Suprapubic skin (tissue), 4 donors: ENCODE data around the gene CAVIN2. TPM values are rescaled to one million over a fixed set of nuclear protein-coding genes. Genes with fewer than 3 reads are reported as not detected.

Experiments used
- DNase-seq, 2 donors: peaks; one replicate each; pipeline ENCODE4 v3.0.0-alpha.2; 2019; ENCODE audit warnings: low spot score in 2 of 2
- H3K27ac ChIP-seq: fragments of 200-600 bp; sonication (generic); one replicate; pipeline ENCODE4 v1.5.1; 2019
- H3K27me3 ChIP-seq: fragments of 200-600 bp; sonication (generic); one replicate; pipeline ENCODE4 v1.5.1; 2019
- H3K36me3 ChIP-seq: fragments of 200-600 bp; sonication (generic); one replicate; pipeline ENCODE4 v1.5.1; 2019
- H3K4me1 ChIP-seq: fragments of 200-600 bp; sonication (generic); one replicate; pipeline ENCODE4 v1.5.1; 2019
- H3K4me3 ChIP-seq: fragments of 200-600 bp; sonication (generic); one replicate; pipeline ENCODE4 v1.5.1; 2019; ENCODE audit warnings: mild to moderate bottlenecking
- H3K9me3 ChIP-seq: fragments of 200-600 bp; sonication (generic); one replicate; pipeline ENCODE4 v1.5.1; 2019
- CTCF ChIP-seq, 2 donors: fragments of 200-600 bp in 1 of 2; fragments of 450-650 bp in 1 of 2; sonication (generic) in 1 of 2; IDR thresholded peaks; one replicate each; pipeline ENCODE4 v1.5.1; 2016 to 2019; ENCODE audit warnings: antibody characterized with exemption in 2 of 2, mild to moderate bottlenecking in 1 of 2, moderate library complexity in 1 of 2
- EP300 ChIP-seq: sonication (generic); formaldehyde crosslinking; IDR thresholded peaks from one replicate; pipeline ENCODE4 v1.6.1; 2017; ENCODE audit warnings: antibody characterized with exemption
- POLR2A ChIP-seq, 2 donors: fragments of 450-650 bp; IDR thresholded peaks; one replicate each; pipeline ENCODE4 v1.6.1; 2017; ENCODE audit warnings: antibody characterized with exemption in 2 of 2, mild to moderate bottlenecking in 2 of 2, moderate library complexity in 2 of 2
- POLR2AphosphoS5 ChIP-seq, 3 donors: sonication (generic); formaldehyde crosslinking; IDR thresholded peaks; one replicate each; pipeline ENCODE4 v1.6.1; 2017; ENCODE audit warnings: antibody characterized with exemption in 3 of 3
- WGBS: methylation state at CpG from one replicate; pipeline ENCODE4 v1.1.5; 2018; 5-methylcytosine and 5-hydroxymethylcytosine counted together
- total RNA-seq, 4 donors: library from RNA; depleted of rRNA; stranded (reverse); fragments of >200 nt; gene quantifications; one replicate each; pipeline ENCODE4 v1.1.0, GENCODE V29; 2016

CAVIN2 gene
- total RNA-seq, 4 donors from 2014 or later, result 3.8 to 12.9 (median 6.7) TPM

- no peak overlapping the region for H3K27ac ChIP-seq
- WGBS, result 100% methylated on average over 1 of the region's 1 CpG
- H3K9me3 ChIP-seq, result no peaks in the 10 kb centered on the region
- no peaks in the 10 kb centered on the region for H3K36me3 ChIP-seq
- H3K4me3 ChIP-seq, result no peak overlapping the region
- H3K4me1 ChIP-seq, result peaks cover 3% of the 10 kb centered on the region
- H3K27me3 ChIP-seq, result no peaks in the 10 kb centered on the region
- TF ChIP-seq POLR2AphosphoS5 (IDR thresholded peaks at IDR 0.05), result no peak
- TF ChIP-seq CTCF (IDR thresholded peaks at IDR 0.05), result no peak
- no peak for TF ChIP-seq POLR2A (IDR thresholded peaks at IDR 0.05)
- TF ChIP-seq EP300, result no peak
- DNase-seq, result no peak
These were observed 12.8 kb upstream of the CAVIN2 start for GRCh38 chr2:191859681-191860080.

GRCh38 chr2:191857886-191858285, 11.0 kb upstream of the CAVIN2 start:
- Histone ChIP-seq H3K9me3 (no peaks in the 10 kb centered on the region), H3K27ac (no peak overlapping the region), H3K4me3 (no peak overlapping the region), H3K4me1 (no peaks in the 10 kb centered on the region), H3K27me3 (no peaks in the 10 kb centered on the region), H3K36me3 (no peaks in the 10 kb centered on the region)
- no peak for TF ChIP-seq POLR2AphosphoS5 (IDR thresholded peaks at IDR 0.05)
- no peak for TF ChIP-seq POLR2A (IDR thresholded peaks at IDR 0.05)
- no peak for TF ChIP-seq CTCF (IDR thresholded peaks at IDR 0.05)
- TF ChIP-seq EP300, result no peak
- WGBS, result 77% methylated on average over 3 of the region's 3 CpGs
- no peak for DNase-seq

- no peak for DNase-seq
- H3K4me1 ChIP-seq, result no peaks in the 10 kb centered on the region
- no peaks in the 10 kb centered on the region for H3K36me3 ChIP-seq
- H3K9me3 ChIP-seq, result no peaks in the 10 kb centered on the region
- H3K4me3 ChIP-seq, result no peak overlapping the region
- H3K27ac ChIP-seq, result no peak overlapping the region
- no peaks in the 10 kb centered on the region for H3K27me3 ChIP-seq
- WGBS, result 67% methylated on average over 2 of the region's 2 CpGs
- TF ChIP-seq CTCF (IDR thresholded peaks at IDR 0.05), result no peak
- no peak for TF ChIP-seq EP300
- TF ChIP-seq POLR2A (IDR thresholded peaks at IDR 0.05), result no peak
- TF ChIP-seq POLR2AphosphoS5 (IDR thresholded peaks at IDR 0.05), result no peak
These were observed 10.4 kb upstream of the CAVIN2 start for GRCh38 chr2:191857259-191857805.

- H3K36me3 ChIP-seq, result no peaks in the 10 kb centered on the region
- WGBS, result 91% methylated on average over 7 of the region's 7 CpGs
- no peaks in the 10 kb centered on the region for H3K9me3 ChIP-seq
- no peak overlapping the region for H3K27ac ChIP-seq
- H3K4me3 ChIP-seq, result no peak overlapping the region
- no peaks in the 10 kb centered on the region for H3K27me3 ChIP-seq
- DNase-seq, result no peak
- TF ChIP-seq POLR2A (IDR thresholded peaks at IDR 0.05), result no peak
- no peak for TF ChIP-seq CTCF (IDR thresholded peaks at IDR 0.05)
- no peak for TF ChIP-seq EP300
- TF ChIP-seq POLR2AphosphoS5 (IDR thresholded peaks at IDR 0.05), result no peak
- H3K4me1 ChIP-seq, result no peaks in the 10 kb centered on the region
These were observed 9.4 kb upstream of the CAVIN2 start for GRCh38 chr2:191856111-191856876.

GRCh38 chr2:191855382-191855781, 8.5 kb upstream of the CAVIN2 start:
- Histone ChIP-seq H3K4me3 (no peak overlapping the region), H3K27ac (no peak overlapping the region), H3K4me1 (no peaks in the 10 kb centered on the region), H3K36me3 (no peaks in the 10 kb centered on the region), H3K27me3 (no peaks in the 10 kb centered on the region), H3K9me3 (no peaks in the 10 kb centered on the region)
- no peak for TF ChIP-seq POLR2AphosphoS5 (IDR thresholded peaks at IDR 0.05)
- no peak for TF ChIP-seq CTCF (IDR thresholded peaks at IDR 0.05)
- no peak for TF ChIP-seq POLR2A (IDR thresholded peaks at IDR 0.05)
- TF ChIP-seq EP300, result no peak
- WGBS, result 78% methylated on average over 5 of the region's 5 CpGs
- no peak for DNase-seq
